Hematopoietic multipotent progenitor cell treated with erythropoietin and hydrocortisone succinate and interleukin-3 and kit ligand, for 15 days (in vitro differentiated cells): Measurements from ENCODE around the gene APOBEC3F.
"Not testable (repeated sequence)": the region's sequence is repeated elsewhere in the genome, so short reads cannot be mapped to it uniquely, and the experiment has no call there.

Experiments
- DNase-seq: peaks from one replicate; pipeline ENCODE4 v3.0.0-alpha.2; 2015; ENCODE audit warnings: low spot score

The APOBEC3F gene

GRCh38 chr22:39040538-39041296, at the start of gene APOBEC3F:
Gene APOBEC3F (plus strand): TSS chr22:39040864. CDS start chr22:39040961, 97 bp downstream.
- peak; percentile 64 for DNase-seq

- DNase-seq, result not testable (repeated sequence)
Observed at GRCh38 chr22:38992871-38993371, 47.7 kb upstream of the APOBEC3F start.

- no peak for DNase-seq
Observed at GRCh38 chr22:38996105-38996504, 44.6 kb upstream of the APOBEC3F start.

DNA sequence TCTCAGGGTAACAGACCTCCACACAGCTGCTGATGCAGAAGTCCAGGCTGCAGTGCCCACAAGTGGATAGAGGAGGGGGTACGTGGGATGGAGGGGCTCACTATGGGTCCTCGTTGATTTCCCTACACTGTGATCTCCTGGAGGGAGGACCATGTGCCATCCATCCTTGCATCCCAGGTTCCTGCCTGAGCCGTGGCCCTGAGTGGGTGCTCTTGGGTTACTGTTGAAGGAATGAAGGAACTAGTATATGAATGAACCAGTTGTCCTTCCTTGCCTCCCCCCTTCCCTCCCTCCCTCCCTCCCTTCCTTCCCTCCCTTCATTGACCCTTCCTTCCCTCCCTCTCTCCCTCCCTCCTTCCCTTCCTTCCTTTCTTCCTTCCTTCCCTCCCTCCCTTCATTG, 43.1 kb upstream of the APOBEC3F start:
- no peak for DNase-seq

DNA sequence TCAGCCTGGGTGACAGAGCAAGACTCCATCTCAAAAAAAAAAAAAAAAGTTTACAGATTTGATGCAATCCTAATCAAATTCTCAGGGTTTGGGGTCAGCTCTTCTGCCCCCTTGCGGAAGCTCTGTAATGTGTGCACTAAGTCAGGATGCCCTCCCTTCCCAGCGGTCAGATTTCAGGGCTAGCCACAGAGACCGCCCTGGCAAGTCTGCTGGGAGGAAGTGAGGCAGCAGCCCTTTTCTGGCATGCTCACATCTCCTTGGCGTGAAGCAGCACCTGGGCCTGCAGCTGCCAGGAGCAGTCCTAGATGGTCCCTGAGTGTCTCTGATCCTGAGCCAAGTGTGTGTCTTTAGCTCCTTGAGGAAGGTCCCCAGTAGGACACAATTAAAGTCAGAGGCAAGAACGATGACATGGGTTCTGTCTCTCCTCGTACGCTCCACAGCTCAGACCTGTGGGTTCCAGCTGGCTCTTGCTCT, 37.5 kb upstream of the APOBEC3F start:
- DNase-seq, result peak; percentile 72

DNA sequence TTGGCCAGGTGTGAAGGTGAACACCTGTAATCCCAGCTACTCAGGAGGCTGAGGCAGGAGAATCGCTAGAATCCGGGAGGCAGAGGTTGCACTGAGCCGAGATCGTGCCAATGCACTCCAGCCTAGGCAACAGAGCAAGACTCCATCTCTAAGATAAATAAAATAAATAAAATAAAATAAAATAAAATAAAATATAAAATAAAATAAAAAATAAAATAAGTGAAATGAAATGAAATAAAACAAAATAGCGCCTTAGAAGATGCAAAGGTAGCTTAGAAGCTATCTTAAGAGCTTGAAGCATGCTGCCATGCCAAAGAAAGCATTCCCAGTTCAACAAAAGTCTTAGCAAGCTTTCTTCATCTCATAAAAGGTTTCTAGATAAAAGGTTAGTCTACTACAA, 33.5 kb upstream of the APOBEC3F start:
- no peak for DNase-seq

DNA sequence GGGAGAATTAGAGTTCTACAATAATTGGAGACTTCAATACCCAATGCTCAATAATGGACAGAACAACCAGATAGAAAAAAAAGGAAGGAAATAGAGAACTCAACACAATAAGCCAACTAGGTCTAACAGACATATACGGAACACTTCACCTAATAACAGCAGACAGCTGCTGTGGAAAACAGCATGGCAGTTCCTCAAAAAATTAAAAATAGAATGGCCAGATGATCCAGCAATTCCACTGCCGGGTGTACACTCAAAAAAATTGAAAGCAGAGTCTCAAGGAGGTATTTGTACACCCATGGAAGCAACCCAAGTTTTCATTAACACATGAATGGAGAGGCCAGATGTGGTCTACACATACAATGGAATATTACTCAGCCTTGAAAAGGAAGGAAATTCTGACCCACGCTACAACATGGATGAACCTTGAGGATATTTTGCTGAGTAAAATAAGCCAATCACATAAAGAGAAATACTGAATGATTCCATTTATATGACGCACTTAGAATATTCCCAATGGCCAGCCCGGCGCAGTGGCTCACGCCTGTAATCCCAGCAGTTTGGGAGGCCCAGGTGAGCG, 32.3 kb upstream of the APOBEC3F start:
- not testable (repeated sequence) for DNase-seq

GRCh38 chr22:39010946-39011345, 29.7 kb upstream of the APOBEC3F start:
- DNase-seq, result no peak

GRCh38 chr22:39012533-39013511, 27.8 kb upstream of the APOBEC3F start:
- DNase-seq, result peak; percentile 19

GRCh38 chr22:39013561-39013941, 27.1 kb upstream of the APOBEC3F start:
- DNase-seq, result peak; percentile 40

- DNase-seq, result peak; percentile 95
Observed at GRCh38 chr22:39013942-39014722, 26.5 kb upstream of the APOBEC3F start, which contains the start of gene APOBEC3C. Gene APOBEC3C (plus strand): TSS chr22:39014257. CDS start chr22:39014363, 106 bp downstream.

- DNase-seq, result not testable (repeated sequence)
Observed at GRCh38 chr22:39014723-39015121, 25.9 kb upstream of the APOBEC3F start.

GRCh38 chr22:39016592-39016991, 24.1 kb upstream of the APOBEC3F start:
- DNase-seq, result no peak

DNA sequence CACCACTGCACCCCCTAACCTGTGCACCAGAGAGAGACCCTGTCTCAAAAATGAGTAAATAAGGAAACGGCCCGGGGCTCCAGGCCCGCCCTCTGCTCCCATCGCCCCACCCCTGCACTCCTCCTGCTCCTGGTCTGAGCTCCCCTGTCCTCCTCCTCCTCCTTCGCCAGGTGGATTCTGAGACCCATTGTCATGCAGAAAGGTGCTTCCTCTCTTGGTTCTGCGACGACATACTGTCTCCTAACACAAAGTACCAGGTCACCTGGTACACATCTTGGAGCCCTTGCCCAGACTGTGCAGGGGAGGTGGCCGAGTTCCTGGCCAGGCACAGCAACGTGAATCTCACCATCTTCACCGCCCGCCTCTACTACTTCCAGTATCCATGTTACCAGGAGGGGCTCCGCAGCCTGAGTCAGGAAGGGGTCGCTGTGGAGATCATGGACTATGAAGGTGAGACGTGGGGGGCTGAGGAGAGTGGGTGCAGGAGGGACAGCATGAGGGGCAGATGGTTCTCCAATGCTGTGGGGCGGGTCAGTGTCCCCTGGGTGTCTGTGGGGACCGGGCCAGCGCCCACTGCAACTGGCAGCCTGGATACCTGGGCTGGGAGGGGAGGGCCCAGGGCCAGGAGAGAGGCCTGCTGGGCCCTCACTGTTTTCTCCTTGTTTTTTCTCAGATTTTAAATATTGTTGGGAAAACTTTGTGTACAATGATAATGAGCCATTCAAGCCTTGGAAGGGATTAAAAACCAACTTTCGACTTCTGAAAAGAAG, 22.9 kb upstream of the APOBEC3F start:
- no peak for DNase-seq

DNA sequence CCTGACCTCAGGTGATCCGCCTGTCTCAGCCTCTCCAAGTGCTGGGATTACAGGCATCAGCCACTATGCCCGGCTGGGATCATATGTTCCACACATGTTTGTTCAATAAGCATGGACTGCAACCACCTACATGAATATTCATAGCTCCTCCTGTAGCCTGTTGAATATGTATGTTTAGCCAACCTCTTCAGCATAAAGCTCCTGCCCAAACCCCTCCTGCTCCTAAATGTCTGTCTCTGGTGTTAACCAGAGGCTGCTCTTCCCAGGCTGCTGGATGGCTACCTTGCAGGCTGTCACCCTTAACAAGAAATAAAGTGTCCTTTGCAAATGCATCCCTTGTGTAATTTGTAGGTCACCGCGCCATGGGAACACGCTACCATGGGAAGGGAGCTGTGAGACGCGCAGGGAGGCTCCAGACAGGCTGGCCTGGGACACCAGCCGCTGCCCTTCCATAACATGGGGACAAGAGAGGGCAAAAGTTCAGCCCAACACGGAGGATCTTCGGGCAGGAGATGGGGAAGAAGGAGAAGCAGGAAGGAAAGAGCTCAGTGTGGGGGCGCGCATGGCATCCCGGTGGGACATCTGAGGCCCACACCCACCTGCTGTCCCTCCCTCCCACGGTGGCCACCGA, 20.5 kb upstream of the APOBEC3F start:
- DNase-seq, result peak; percentile 19

GRCh38 chr22:39021552-39022250, 19.0 kb upstream of the APOBEC3F start:
- DNase-seq, result no peak

- no peak for DNase-seq
Observed at GRCh38 chr22:39024519-39025308, 15.9 kb upstream of the APOBEC3F start.

DNA sequence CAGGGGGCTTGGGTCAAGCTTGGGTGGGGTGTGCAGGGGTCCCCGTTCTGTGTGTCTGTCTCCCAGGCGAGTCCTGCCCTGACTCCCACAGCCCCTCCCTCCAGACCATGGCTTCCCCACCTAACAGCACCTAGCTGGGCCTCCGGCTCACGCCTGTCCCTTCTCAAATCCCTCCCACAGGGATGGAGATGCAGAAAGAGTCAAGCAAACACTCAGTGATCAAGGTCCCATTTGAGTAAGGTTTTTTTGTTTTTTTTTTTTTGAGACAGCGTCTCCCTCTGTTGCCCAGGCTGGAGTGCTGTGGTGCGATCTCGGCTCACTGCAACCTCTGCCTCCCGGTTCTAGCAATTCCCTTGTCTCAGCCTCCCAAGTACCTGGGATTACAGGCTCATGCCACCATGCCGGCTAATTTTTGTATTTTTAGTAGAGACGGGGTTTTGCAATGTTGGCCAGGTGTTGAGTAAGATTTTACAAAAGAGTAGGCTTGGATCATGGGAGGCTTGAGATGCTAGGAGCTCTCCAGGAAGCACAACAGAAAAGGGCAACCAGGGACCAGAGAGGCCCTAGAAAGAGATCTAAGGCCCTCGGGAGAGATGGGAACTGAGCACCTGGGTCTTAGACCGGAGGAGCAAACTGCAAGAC, 14.0 kb upstream of the APOBEC3F start:
- no peak for DNase-seq
